Posterior vena cava (tissue), 2 donors: ENCODE data around the gene TMEM139. TPM values are rescaled to one million over a fixed set of nuclear protein-coding genes. Genes with fewer than 3 reads are reported as not detected.

Experiments used
- DNase-seq: peaks from one replicate; pipeline ENCODE4 v3.0.0-alpha.2; 2020; ENCODE audit warnings: low spot score
- intact Hi-C, 2 donors: fragments of 100-400 bp; cut with DNase I; formaldehyde crosslinking; loops; one replicate each; pipeline versions ENCODE4 v1.14.1 to v1.14.2; 2022 to 2023
- long read RNA-seq, 2 donors: library from polyadenylated mRNA; unstranded; transcript quantifications; one replicate each; pipeline ENCODE4 v2.0.0, GENCODE V29; 2020 to 2021
- total RNA-seq, 2 donors: library from RNA; stranded (reverse); fragmentation: NEBNext Ultra II Directional; extraction: Animal tissue kit (Norgen Biotek cat#: 25700); gene quantifications; one replicate each; pipeline ENCODE4 v1.2.1, GENCODE V29; 2021
- donor health status: DM: yes; HTN: yes; CAD: no.
- donor health status: DM: yes; HTN: yes; CAD: no.

The TMEM139 gene
- under 1 TPM in 1 of 2 donors, not detected in 1; 0.29 TPM for total RNA-seq
- long read RNA-seq, donor 1, result 0 reads
- long read RNA-seq, donor 2, result 0 reads

GRCh38 chr7:143284591-143285469, at the start of gene TMEM139:
Gene TMEM139 (plus strand): TSS chr7:143284958. CDS start chr7:143285958, 1,000 bp downstream.
- intact Hi-C loops, result no loop called here

GRCh38 chr7:143235561-143235960, 49.2 kb upstream of the TMEM139 start:
- intact Hi-C loops, result no loop called here

More at GRCh38 chr7:143284591-143285469, at the start of gene TMEM139:
- DNase-seq, result no peak

GRCh38 chr7:143236408-143236990, 48.3 kb upstream of the TMEM139 start:
- no peak for DNase-seq
- intact Hi-C loops, result no loop called here

More at GRCh38 chr7:143235561-143235960, 49.2 kb upstream of the TMEM139 start:
- DNase-seq, result no peak

- DNase-seq, result no peak
- intact Hi-C loops, result no loop called here
Observed at GRCh38 chr7:143237366-143237765, 47.4 kb upstream of the TMEM139 start.

- intact Hi-C loops, result no loop called here
- no peak for DNase-seq
Observed at GRCh38 chr7:143238289-143238980, 46.3 kb upstream of the TMEM139 start.

- intact Hi-C loops, result loop anchor here (5.0 to 10.0 kb wide), 2 partner anchors 55 to 177 kb away; no protein-coding TSS in a partner anchor
- DNase-seq, result no peak
Observed at GRCh38 chr7:143239813-143240212, 44.9 kb upstream of the TMEM139 start.

- no peak for DNase-seq
- intact Hi-C loops, result loop anchor here (5.0 to 10.0 kb wide), 2 partner anchors 54 to 177 kb away; no protein-coding TSS in a partner anchor
Observed at GRCh38 chr7:143240291-143241168, 44.2 kb upstream of the TMEM139 start.

- no peak for DNase-seq
- intact Hi-C loops, result loop anchor here (5.0 to 10.0 kb wide), 2 partner anchors 52 to 175 kb away; no protein-coding TSS in a partner anchor
Observed at GRCh38 chr7:143242306-143242705, 42.5 kb upstream of the TMEM139 start.

GRCh38 chr7:143243111-143243510, 41.6 kb upstream of the TMEM139 start:
- intact Hi-C loops, result loop anchor here (5.0 to 10.0 kb wide), 2 partner anchors 52 to 174 kb away; no protein-coding TSS in a partner anchor
- no peak for DNase-seq

GRCh38 chr7:143243614-143244013, 41.1 kb upstream of the TMEM139 start:
- intact Hi-C loops, result loop anchor here (5.0 to 10.0 kb wide), 2 partner anchors 51 to 174 kb away; no protein-coding TSS in a partner anchor

GRCh38 chr7:143244321-143244720, 40.4 kb upstream of the TMEM139 start:
- intact Hi-C loops, result loop anchor here (5.0 to 10.0 kb wide), 2 partner anchors 50 to 173 kb away; no protein-coding TSS in a partner anchor
- DNase-seq, result no peak

More at GRCh38 chr7:143243614-143244013, 41.1 kb upstream of the TMEM139 start:
- DNase-seq, result no peak

GRCh38 chr7:143245123-143245522, 39.6 kb upstream of the TMEM139 start:
- intact Hi-C loops, result loop anchor here in 1 of 2 donors (10.0 kb wide), 1 partner anchor 50 kb away; no protein-coding TSS in a partner anchor
- no peak for DNase-seq

- intact Hi-C loops, result loop anchor here in 1 of 2 donors (10.0 kb wide), 1 partner anchor 47 kb away; no protein-coding TSS in a partner anchor
- no peak for DNase-seq
Observed at GRCh38 chr7:143247372-143247771, 37.4 kb upstream of the TMEM139 start.

- no peak for DNase-seq
- intact Hi-C loops, result loop anchor here in 1 of 2 donors (10.0 kb wide), 1 partner anchor 46 kb away; no protein-coding TSS in a partner anchor
Observed at GRCh38 chr7:143248761-143249354, 35.9 kb upstream of the TMEM139 start.

GRCh38 chr7:143250199-143250598, 34.6 kb upstream of the TMEM139 start:
- DNase-seq, result no peak
- intact Hi-C loops, result no loop called here

GRCh38 chr7:143250822-143251221, 33.9 kb upstream of the TMEM139 start:
- no peak for DNase-seq
- intact Hi-C loops, result no loop called here

- intact Hi-C loops, result no loop called here
- no peak for DNase-seq
Observed at GRCh38 chr7:143252006-143252405, 32.8 kb upstream of the TMEM139 start.

GRCh38 chr7:143255564-143255963, 29.2 kb upstream of the TMEM139 start:
- DNase-seq, result no peak
- intact Hi-C loops, result no loop called here
